Measurements from ENCODE around the gene SUN3.

DNA sequence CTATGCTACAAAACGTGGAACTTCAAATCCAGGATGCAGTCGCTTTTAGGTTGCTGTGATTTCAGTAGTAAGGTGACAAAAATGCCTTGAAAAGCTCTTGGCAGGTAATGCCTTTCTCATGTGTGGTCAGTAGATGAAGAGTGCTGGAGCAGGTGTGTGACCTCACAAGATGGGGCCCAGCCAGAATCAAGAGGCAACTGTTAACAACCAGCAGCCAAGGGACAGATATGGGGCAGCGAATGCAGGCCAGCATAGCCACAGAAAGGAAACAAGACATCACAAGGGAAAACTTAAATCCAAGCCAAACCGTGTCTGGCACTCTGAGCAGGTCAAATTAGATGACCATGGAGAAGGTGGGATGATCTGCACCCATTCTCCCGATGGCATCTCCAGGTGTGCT is 61.8 kb downstream of the SUN3 start:
- TF ChIP-seq, protein P1, sequence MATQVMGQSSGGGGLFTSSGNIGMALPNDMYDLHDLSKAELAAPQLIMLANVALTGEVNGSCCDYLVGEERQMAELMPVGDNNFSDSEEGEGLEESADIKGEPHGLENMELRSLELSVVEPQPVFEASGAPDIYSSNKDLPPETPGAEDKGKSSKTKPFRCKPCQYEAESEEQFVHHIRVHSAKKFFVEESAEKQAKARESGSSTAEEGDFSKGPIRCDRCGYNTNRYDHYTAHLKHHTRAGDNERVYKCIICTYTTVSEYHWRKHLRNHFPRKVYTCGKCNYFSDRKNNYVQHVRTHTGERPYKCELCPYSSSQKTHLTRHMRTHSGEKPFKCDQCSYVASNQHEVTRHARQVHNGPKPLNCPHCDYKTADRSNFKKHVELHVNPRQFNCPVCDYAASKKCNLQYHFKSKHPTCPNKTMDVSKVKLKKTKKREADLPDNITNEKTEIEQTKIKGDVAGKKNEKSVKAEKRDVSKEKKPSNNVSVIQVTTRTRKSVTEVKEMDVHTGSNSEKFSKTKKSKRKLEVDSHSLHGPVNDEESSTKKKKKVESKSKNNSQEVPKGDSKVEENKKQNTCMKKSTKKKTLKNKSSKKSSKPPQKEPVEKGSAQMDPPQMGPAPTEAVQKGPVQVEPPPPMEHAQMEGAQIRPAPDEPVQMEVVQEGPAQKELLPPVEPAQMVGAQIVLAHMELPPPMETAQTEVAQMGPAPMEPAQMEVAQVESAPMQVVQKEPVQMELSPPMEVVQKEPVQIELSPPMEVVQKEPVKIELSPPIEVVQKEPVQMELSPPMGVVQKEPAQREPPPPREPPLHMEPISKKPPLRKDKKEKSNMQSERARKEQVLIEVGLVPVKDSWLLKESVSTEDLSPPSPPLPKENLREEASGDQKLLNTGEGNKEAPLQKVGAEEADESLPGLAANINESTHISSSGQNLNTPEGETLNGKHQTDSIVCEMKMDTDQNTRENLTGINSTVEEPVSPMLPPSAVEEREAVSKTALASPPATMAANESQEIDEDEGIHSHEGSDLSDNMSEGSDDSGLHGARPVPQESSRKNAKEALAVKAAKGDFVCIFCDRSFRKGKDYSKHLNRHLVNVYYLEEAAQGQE (IDR thresholded peaks at IDR 0.05; ENCODE audit: insufficient read depth in 1 of 2, low read depth in 2 of 2, low read length in 2 of 2): no peak
- TF ChIP-seq POLR2AphosphoS5 (IDR thresholded peaks at IDR 0.05; ENCODE audit: low read depth, low read length) (no peak), TAF1 (IDR thresholded peaks at IDR 0.05; ENCODE audit: borderline replicate concordance, insufficient read depth, low read length) (no peak), FOXP2 (optimal IDR thresholded peaks at IDR 0.05; ENCODE audit: borderline replicate concordance, extremely low read depth, extremely low read length, insufficient read depth) (no peak)

Measured in PFSK-1 (cell line).